HFFc6 (cell line): Measurements from ENCODE around the gene CLSTN1. TPM values are rescaled to one million over a fixed set of nuclear protein-coding genes. Genes with fewer than 3 reads are reported as not detected.

ENCODE experiments used
- DNase-seq: peaks from one replicate; pipeline ENCODE4 v3.0.0-alpha.2; 2018
- H3K27ac Mint-ChIP-seq: 2 replicates; pipeline ENCODE4 v1.8.0; 2020; ENCODE audit warnings: mild to moderate bottlenecking, mixed read lengths
- H3K27me3 Mint-ChIP-seq: 2 replicates; pipeline ENCODE4 v1.8.0; 2021; ENCODE audit warnings: mild to moderate bottlenecking, moderate library complexity, mixed read lengths; ENCODE audit not compliant: insufficient read depth
- H3K36me3 Mint-ChIP-seq: 2 replicates; pipeline ENCODE4 v1.8.0; 2021; ENCODE audit warnings: low read depth, mixed read lengths
- H3K4me1 Mint-ChIP-seq: 2 replicates; pipeline ENCODE4 v1.8.0; 2020; ENCODE audit warnings: low read depth, mixed read lengths
- H3K4me3 Mint-ChIP-seq: 2 replicates; pipeline ENCODE4 v1.8.0; 2020; ENCODE audit warnings: mild to moderate bottlenecking, moderate library complexity, mixed read lengths
- H3K9me3 Mint-ChIP-seq: 2 replicates; pipeline ENCODE4 v1.8.0; 2020; ENCODE audit warnings: mild to moderate bottlenecking, mixed read lengths
- total RNA-seq, 6 experiments: library from RNA; stranded (reverse); fragmentation: NEBNext Ultra II Directional; extraction: Animal tissue kit (Norgen Biotek cat#: 25700); gene quantifications; 2 replicates in 1 of 6; 3 replicates in 5 of 6; pipeline ENCODE4 v1.2.3, GENCODE V29; 2021
- TF ChIP-seq, protein P1 (sequence below): fragments of 200-600 bp; sonication (generic); IDR thresholded peaks from 2 replicates; pipeline ENCODE4 v1.5.0; 2021; ENCODE audit warnings: antibody characterized with exemption, mild to moderate bottlenecking

The CLSTN1 gene
- total RNA-seq, 6 experiments from 2014 or later: 128 to 151 (median 137) TPM

DNA sequence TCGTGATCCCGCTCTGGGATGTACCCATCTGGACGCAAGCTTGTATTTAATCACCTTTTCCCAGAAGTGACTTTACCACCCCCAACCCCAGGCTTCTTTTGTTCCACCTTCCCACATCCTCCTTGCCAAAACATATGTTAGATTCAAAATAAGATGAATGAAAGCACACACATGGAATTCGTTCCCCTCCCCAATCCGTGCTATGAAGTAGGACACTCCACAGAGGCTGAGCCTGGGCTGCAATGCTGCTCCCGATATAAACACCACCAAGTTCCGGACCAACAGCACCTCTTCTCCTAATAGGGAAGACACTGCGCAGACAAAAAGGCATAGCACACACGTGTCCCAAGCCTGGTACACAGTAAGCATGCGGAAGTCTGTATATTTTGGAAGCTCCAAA, 86.1 kb downstream of the CLSTN1 start:
- Mint-ChIP-seq H3K27ac (no peak overlapping the region), H3K4me1 (no peaks in the 10 kb centered on the region), H3K9me3 (no peaks in the 10 kb centered on the region), H3K36me3 (peaks cover 32% of the 10 kb centered on the region), H3K4me3 (no peak overlapping the region), H3K27me3 (peaks cover 1% of the 10 kb centered on the region)
- TF ChIP-seq, protein P1, sequence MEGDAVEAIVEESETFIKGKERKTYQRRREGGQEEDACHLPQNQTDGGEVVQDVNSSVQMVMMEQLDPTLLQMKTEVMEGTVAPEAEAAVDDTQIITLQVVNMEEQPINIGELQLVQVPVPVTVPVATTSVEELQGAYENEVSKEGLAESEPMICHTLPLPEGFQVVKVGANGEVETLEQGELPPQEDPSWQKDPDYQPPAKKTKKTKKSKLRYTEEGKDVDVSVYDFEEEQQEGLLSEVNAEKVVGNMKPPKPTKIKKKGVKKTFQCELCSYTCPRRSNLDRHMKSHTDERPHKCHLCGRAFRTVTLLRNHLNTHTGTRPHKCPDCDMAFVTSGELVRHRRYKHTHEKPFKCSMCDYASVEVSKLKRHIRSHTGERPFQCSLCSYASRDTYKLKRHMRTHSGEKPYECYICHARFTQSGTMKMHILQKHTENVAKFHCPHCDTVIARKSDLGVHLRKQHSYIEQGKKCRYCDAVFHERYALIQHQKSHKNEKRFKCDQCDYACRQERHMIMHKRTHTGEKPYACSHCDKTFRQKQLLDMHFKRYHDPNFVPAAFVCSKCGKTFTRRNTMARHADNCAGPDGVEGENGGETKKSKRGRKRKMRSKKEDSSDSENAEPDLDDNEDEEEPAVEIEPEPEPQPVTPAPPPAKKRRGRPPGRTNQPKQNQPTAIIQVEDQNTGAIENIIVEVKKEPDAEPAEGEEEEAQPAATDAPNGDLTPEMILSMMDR: no peak
- DNase-seq: no peak

DNA sequence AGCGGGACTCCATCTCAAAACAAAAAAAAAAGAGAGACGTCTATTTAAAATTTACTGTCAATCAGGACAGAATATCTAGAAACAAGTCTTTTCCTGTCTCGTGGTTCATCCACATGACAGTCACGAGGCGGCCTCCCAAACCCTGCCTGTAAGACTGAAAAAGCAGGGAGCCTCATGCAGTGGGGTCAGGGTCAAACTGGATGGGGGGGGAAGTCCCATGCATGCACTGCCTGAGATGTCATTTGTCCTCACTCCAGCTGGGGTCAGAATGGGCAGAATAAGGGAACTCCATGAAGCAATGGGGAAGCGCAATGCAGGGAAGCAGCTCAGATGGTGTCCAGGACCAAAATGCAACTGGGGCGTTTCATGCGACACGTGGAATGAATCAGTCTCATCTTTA, 86.7 kb downstream of the CLSTN1 start:
- no peak for DNase-seq
- peaks cover 35% of the 10 kb centered on the region for H3K36me3 Mint-ChIP-seq
- no peaks in the 10 kb centered on the region for H3K9me3 Mint-ChIP-seq
- peaks cover 1% of the 10 kb centered on the region for H3K27me3 Mint-ChIP-seq
- H3K4me3 Mint-ChIP-seq: no peak overlapping the region
- no peaks in the 10 kb centered on the region for H3K4me1 Mint-ChIP-seq
- TF ChIP-seq, protein P1: no peak
- no peak overlapping the region for H3K27ac Mint-ChIP-seq

DNA sequence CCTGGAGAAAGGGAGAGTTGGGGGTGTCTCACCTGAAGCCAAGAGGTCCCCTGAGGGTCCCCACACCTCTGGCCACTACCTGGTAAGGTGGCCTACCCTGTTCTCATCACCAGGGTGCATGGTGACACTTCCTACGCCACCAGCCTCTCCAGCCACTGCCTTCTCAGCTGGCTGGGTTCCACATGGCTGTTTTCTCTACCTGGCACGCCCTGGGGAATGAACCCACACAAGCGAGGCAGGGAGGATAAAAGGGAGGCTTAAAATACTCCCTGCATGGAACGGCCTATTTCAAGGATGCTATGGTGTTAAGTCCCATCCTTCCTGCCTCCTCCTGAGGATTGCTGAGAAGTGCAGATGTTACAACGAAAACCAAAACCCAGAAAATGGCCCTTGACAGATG, 87.5 kb downstream of the CLSTN1 start:
- Mint-ChIP-seq H3K27me3 (peaks cover 4% of the 10 kb centered on the region), H3K4me3 (no peak overlapping the region), H3K36me3 (peaks cover 39% of the 10 kb centered on the region), H3K4me1 (no peaks in the 10 kb centered on the region), H3K27ac (no peak overlapping the region), H3K9me3 (no peaks in the 10 kb centered on the region)
- TF ChIP-seq, protein P1: no peak
- no peak for DNase-seq

DNA sequence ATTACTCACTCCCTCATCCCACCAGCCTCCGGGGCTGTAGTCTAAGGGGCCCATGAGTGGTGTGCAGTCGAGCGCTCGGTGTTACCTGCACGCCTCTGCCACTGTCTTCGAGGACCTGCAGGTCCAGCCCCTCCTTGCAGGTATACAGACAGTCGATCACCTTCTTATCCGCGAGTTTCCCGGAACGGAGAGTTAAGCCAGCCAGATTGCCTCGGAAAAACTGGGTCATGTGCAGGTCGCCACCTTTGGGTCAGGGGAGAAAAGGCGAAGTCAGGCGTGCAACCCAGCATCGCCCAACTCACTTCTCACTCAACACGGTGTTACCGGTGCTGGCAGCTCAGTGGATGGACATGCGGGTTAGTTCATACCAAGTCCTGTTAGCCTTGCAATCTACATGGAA, 88.0 kb downstream of the CLSTN1 start:
- no peak overlapping the region for H3K27ac Mint-ChIP-seq
- no peaks in the 10 kb centered on the region for H3K4me1 Mint-ChIP-seq
- TF ChIP-seq, protein P1: no peak
- no peak for DNase-seq
- H3K27me3 Mint-ChIP-seq: peaks cover 6% of the 10 kb centered on the region
- H3K4me3 Mint-ChIP-seq: no peak overlapping the region
- no peaks in the 10 kb centered on the region for H3K9me3 Mint-ChIP-seq
- peaks cover 34% of the 10 kb centered on the region for H3K36me3 Mint-ChIP-seq

DNA sequence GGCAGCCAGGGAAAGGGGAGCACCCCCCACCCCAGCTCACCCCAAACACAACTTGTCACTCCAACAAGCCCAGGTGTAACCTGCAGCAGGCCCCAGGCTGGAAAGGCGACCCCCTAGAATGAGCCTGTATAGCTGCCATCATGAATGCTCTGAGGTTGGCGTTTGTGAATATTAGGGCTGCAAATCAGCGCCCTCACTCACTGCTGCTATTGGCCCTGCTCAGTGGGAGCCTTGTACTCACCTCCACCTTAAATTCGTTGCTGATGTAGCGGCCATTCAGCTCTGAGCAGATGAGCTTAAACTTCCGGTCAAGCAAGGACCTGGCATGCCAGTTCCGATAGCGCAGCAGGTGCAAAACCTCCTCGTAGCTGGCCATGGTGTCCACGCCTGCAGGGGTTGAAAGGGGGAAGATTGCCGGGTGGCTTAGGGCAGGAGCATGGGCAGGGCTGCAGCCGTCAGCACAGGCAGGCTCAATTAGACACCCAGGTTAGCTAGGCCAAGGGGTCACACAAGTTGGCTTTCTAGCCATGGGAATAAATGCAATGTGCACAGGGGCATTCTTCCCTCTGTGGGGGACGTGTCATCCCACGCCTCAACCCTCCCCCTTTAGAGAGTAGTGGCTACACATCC, 90.5 kb downstream of the CLSTN1 start:
- DNase-seq: no peak
- peaks cover 9% of the 10 kb centered on the region for H3K27me3 Mint-ChIP-seq
- no peaks in the 10 kb centered on the region for H3K9me3 Mint-ChIP-seq
- no peaks in the 10 kb centered on the region for H3K4me1 Mint-ChIP-seq
- H3K36me3 Mint-ChIP-seq: peaks cover 32% of the 10 kb centered on the region
- TF ChIP-seq, protein P1: no peak
- H3K27ac Mint-ChIP-seq: no peak overlapping the region
- no peak overlapping the region; the same call in 1 of the 2 replicates for H3K4me3 Mint-ChIP-seq
